Activated B cell treated with CpG ODN at 0.5 μM for 24 hours (primary cell): ENCODE measurements around the gene AQP1. TPM values are rescaled to one million over a fixed set of nuclear protein-coding genes. Genes with fewer than 3 reads are reported as not detected.

Experiments used
- ATAC-seq: fragments of 200-7000 bp; cut with Tn5 transposase; one replicate; pipeline ENCODE4 v1.10.0; 2021; ENCODE audit warnings: low read depth, mild to moderate bottlenecking, moderate library complexity
- CTCF ChIA-PET: fragments of 350-600 bp; sonication (Branson Sonifier 250); formaldehyde crosslinking; loops from one replicate; lab custom pipeline; 2021; ENCODE audit warnings: antibody characterized with exemption; lab: Charles Lee
- POLR2A ChIA-PET: fragments of 350-600 bp; sonication (Branson Sonifier 250); formaldehyde crosslinking; loops from one replicate; lab custom pipeline; 2021; ENCODE audit warnings: antibody characterized with exemption; lab: Charles Lee
- DNase-seq: peaks from one replicate; pipeline ENCODE4 v3.0.0; 2022
- H3K27ac Mint-ChIP-seq: one replicate; pipeline ENCODE4 v1.8.0; 2020; ENCODE audit warnings: mixed read lengths
- H3K27me3 Mint-ChIP-seq: one replicate; pipeline ENCODE4 v1.8.0; 2021; ENCODE audit warnings: mixed read lengths
- H3K36me3 Mint-ChIP-seq: one replicate; pipeline ENCODE4 v1.8.0; 2021; ENCODE audit warnings: low read depth, mixed read lengths
- H3K4me1 Mint-ChIP-seq: one replicate; pipeline ENCODE4 v1.8.0; 2021; ENCODE audit warnings: mixed read lengths
- H3K4me3 Mint-ChIP-seq: one replicate; pipeline ENCODE4 v1.8.0; 2020; ENCODE audit warnings: mild to moderate bottlenecking, mixed read lengths
- H3K9me3 Mint-ChIP-seq: one replicate; pipeline ENCODE4 v1.8.0; 2020; ENCODE audit warnings: mixed read lengths
- intact Hi-C: fragments of 100-400 bp; cut with micrococcal nuclease; formaldehyde crosslinking; loops from one replicate; pipeline ENCODE4 v1.15.1; 2024
- total RNA-seq: library from RNA; stranded (reverse); gene quantifications from 2 replicates; pipeline ENCODE4 v1.2.3, GENCODE V29; 2022
- TF ChIP-seq, protein P1 (sequence below): fragments of 200-600 bp; IDR thresholded peaks from one replicate; pipeline ENCODE4 v1.8.0; 2022; ENCODE audit warnings: antibody characterized with exemption, mild to moderate bottlenecking

Gene AQP1
- total RNA-seq, 1 donor from 2014 or later: 0.44 TPM

DNA sequence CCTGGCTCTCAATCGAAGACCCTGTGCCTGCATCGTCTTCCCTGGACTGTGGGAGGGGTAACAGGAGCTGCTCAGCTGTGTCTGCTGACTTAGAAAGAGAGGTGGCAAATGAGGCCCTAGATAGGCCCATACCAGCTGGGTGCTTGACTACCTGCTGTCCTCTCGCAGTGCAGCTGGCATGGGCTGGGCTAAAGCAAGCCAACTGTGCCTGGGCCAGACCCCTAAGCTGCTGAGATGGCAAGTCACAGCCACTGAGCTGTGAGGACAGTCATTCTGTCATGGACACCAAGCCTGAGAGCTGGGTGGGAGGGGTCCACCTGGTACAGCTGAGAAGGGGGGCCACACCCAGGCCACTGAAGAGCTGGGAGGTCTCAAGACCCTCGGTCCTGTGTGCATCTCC is 45.8 kb upstream of the AQP1 start:
- ChIA-PET POLR2A (no interaction called here), CTCF (no interaction called here)
- H3K27me3 Mint-ChIP-seq: no peaks in the 10 kb centered on the region
- H3K27ac Mint-ChIP-seq: no peak overlapping the region
- TF ChIP-seq, protein P1, sequence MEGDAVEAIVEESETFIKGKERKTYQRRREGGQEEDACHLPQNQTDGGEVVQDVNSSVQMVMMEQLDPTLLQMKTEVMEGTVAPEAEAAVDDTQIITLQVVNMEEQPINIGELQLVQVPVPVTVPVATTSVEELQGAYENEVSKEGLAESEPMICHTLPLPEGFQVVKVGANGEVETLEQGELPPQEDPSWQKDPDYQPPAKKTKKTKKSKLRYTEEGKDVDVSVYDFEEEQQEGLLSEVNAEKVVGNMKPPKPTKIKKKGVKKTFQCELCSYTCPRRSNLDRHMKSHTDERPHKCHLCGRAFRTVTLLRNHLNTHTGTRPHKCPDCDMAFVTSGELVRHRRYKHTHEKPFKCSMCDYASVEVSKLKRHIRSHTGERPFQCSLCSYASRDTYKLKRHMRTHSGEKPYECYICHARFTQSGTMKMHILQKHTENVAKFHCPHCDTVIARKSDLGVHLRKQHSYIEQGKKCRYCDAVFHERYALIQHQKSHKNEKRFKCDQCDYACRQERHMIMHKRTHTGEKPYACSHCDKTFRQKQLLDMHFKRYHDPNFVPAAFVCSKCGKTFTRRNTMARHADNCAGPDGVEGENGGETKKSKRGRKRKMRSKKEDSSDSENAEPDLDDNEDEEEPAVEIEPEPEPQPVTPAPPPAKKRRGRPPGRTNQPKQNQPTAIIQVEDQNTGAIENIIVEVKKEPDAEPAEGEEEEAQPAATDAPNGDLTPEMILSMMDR: no peak
- no peaks in the 10 kb centered on the region for H3K9me3 Mint-ChIP-seq
- ATAC-seq (no peak), DNase-seq (no peak)
- H3K36me3 Mint-ChIP-seq: no peaks in the 10 kb centered on the region
- no peak overlapping the region for H3K4me3 Mint-ChIP-seq
- H3K4me1 Mint-ChIP-seq: no peaks in the 10 kb centered on the region
- intact Hi-C loops: no loop called here

DNA sequence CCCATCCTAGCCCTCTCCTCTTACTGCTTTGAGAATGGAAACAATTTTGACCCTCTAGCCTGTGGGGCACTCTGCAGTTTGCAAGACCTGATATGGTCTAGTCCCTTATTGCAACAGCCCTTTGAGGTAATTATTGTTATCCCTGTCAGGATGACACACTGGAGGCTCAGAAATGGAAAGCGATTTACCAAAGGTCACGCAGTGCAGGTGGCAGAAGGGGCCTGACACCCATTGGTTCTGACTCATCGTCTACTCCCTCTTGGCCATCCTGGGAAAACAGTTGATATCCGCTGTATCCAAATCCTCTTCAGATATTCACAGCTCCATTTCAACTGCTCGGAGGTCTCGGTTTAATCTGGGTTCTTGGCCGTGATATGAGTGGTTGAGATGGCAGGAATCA is 44.7 kb upstream of the AQP1 start:
- Mint-ChIP-seq H3K36me3 (no peaks in the 10 kb centered on the region), H3K27ac (no peak overlapping the region), H3K27me3 (no peaks in the 10 kb centered on the region), H3K9me3 (no peaks in the 10 kb centered on the region), H3K4me1 (no peaks in the 10 kb centered on the region), H3K4me3 (no peak overlapping the region)
- no peak for DNase-seq
- TF ChIP-seq, protein P1: no peak
- ChIA-PET CTCF (no interaction called here), POLR2A (no interaction called here)
- intact Hi-C loops: no loop called here
- no peak for ATAC-seq

DNA sequence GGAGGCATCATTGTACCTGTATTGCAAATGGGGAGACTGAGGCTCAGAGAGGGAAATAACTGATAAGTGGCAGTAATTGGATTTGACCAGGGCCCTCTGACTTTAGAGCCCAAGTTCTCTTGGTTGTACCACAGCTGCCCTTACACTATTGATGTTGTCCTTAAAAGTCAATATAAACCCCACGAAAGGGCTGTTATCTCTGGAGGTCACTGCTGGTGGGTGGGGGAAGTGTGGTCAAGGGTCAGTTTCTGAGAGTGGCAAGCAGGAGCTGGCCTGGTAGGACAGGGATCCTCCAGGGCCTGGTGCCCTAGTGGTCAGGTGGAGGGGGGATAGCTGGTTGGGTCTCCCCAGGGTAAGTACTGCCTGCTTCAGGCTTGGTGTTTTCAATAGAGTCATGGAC is 44.2 kb upstream of the AQP1 start:
- DNase-seq (no peak), ATAC-seq (no peak)
- intact Hi-C loops: no loop called here
- Mint-ChIP-seq H3K27ac (no peak overlapping the region), H3K36me3 (no peaks in the 10 kb centered on the region), H3K4me3 (no peak overlapping the region), H3K27me3 (no peaks in the 10 kb centered on the region), H3K9me3 (no peaks in the 10 kb centered on the region), H3K4me1 (no peaks in the 10 kb centered on the region)
- POLR2A ChIA-PET: no interaction called here
- TF ChIP-seq, protein P1: no peak
- CTCF ChIA-PET: no interaction called here

DNA sequence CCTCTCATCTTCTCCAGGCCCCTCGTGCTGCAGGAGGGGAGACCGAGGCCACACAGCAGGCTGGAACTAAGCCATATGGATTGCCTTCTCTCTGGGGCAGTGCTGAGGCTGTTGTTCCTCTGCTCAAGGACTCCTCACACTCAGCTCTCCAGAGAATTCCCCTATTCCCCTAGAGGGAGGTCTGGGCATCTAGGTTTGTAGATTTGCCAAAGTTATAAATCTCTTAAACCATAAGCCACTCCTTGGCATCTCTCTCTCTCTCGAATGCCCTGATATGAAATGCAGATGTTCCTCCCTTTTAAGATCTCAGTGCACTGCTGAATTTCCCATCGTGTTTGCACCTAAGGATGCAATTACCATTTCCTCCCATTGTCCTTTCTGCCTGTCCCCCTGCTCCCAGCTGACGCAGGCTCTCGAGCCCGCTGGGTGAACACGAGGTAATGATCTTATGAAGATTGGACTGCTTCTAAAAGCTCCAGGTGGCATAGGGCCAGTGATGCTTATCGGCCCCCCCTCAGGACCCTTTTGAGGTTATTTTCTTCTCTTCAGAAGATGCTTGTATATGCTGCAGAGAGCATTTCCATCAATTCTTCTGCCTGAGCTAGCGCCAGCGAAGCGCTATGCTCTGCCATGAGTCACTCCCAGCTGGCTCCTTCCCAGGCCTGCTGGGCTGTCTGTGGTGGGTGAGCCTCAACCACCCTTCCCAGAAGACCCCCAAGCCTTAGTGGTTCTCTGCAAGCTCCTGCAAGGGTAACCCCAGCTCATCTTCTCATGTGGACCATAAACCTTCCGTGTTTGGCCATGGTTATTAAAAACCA is 41.6 kb upstream of the AQP1 start:
- H3K27ac Mint-ChIP-seq: no peak overlapping the region
- H3K36me3 Mint-ChIP-seq: no peaks in the 10 kb centered on the region
- H3K4me1 Mint-ChIP-seq: no peaks in the 10 kb centered on the region
- H3K9me3 Mint-ChIP-seq: no peaks in the 10 kb centered on the region
- ATAC-seq (no peak), DNase-seq (no peak)
- no peak overlapping the region for H3K4me3 Mint-ChIP-seq
- H3K27me3 Mint-ChIP-seq: no peaks in the 10 kb centered on the region
- TF ChIP-seq, protein P1: no peak
- ChIA-PET POLR2A (no interaction called here), CTCF (no interaction called here)
- intact Hi-C loops: no loop called here

DNA sequence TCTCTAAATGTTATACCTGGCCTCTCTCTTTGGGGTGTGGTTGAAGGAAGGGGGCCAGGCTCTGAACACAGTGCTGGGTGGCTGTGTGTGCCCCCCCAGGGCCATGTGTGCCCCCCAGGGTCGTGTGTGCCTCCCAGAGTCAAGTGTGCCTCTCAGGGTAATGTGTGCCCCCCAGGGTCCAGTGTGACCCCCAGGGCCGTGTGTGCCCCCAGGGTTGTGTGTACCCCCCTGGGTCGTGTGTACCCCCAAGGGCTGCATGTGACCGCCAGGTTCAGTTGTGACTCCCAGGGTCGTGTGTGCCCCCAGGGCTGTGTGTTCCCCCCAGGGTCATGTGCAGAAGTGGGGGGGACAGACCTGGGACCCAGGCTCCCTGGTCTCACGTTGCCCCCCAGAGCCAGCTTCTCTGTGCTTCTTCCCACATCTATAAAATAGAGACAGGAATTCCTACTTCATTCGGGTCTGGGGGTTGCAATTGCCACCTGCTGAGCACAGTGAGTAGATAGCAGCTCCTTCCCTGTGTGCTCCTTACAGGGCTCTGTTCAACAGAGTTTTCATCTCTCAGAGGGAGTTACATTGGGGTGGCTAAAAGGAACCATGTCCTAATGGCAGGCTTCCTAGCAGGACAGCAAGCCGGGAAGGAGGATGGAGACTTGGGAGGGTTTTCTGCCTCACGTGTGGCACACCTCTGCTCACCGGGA is 40.7 kb upstream of the AQP1 start:
- intact Hi-C loops: no loop called here
- CTCF ChIA-PET: no interaction called here
- no peaks in the 10 kb centered on the region for H3K36me3 Mint-ChIP-seq

More for the DNA sequence above, 40.7 kb upstream of the AQP1 start:
- Mint-ChIP-seq H3K27ac (no peak overlapping the region), H3K4me1 (no peaks in the 10 kb centered on the region), H3K4me3 (no peak overlapping the region), H3K9me3 (no peaks in the 10 kb centered on the region), H3K27me3 (no peaks in the 10 kb centered on the region)
- ATAC-seq (no peak), DNase-seq (no peak)
- POLR2A ChIA-PET: no interaction called here
- TF ChIP-seq, protein P1: no peak
